Caco-2 (cell line): ENCODE data around the gene HERC4. TPM values are rescaled to one million over a fixed set of nuclear protein-coding genes. Genes with fewer than 3 reads are reported as not detected.

Source experiments
- BruUV-seq: library from RNA; stranded (reverse); fragments of 400-500 nt; replicated peaks from 2 replicates; lab custom pipeline; 2021; lab: Mats Ljungman, UMichigan
- CTCF ChIA-PET: fragments of 300-600 bp; sonication (Branson Sonifier 250); formaldehyde crosslinking; loops from one replicate; lab custom pipeline; 2022; ENCODE audit warnings: antibody characterized with exemption; lab: Charles Lee
- POLR2A ChIA-PET: fragments of 300-600 bp; sonication (Branson Sonifier 250); formaldehyde crosslinking; loops from one replicate; lab custom pipeline; 2022; ENCODE audit warnings: antibody characterized with exemption; lab: Charles Lee
- DNase-seq, 2 experiments: peaks; one replicate each; pipeline versions ENCODE4 v3.0.0 to v3.0.0-alpha.2; 2020 to 2022
- H3K27me3 ChIP-seq: replicated peaks from 2 replicates; pipeline ENCODE4 v1.6.0; 2011; ENCODE audit warnings: low read length; ENCODE audit not compliant: control insufficient read depth, insufficient read depth
- H3K36me3 ChIP-seq: 2 replicates; pipeline ENCODE4 v1.5.1; 2011; ENCODE audit warnings: low read length; ENCODE audit not compliant: control insufficient read depth, insufficient read depth
- H3K4me1 ChIP-seq: fragments of 250-450 bp; sonication (Bioruptor Pico); 2 replicates; pipeline ENCODE4 v1.5.1; 2020; ENCODE audit warnings: mild to moderate bottlenecking
- H3K4me3 ChIP-seq: 2 replicates; pipeline ENCODE4 v1.5.1; 2011; ENCODE audit warnings: low read depth, mild to moderate bottlenecking, control low read depth, low read length
- H3K9me3 ChIP-seq: fragments of 250-450 bp; sonication (Bioruptor Pico); 2 replicates; pipeline ENCODE4 v1.5.1; 2020; ENCODE audit warnings: mild to moderate bottlenecking, moderate library complexity
- H3K27ac Mint-ChIP-seq: one replicate; pipeline ENCODE4 v1.8.0; 2022; ENCODE audit warnings: mixed read lengths; ENCODE audit not compliant: unreplicated experiment
- H3K27me3 Mint-ChIP-seq: one replicate; pipeline ENCODE4 v1.8.0; 2022; ENCODE audit warnings: mixed read lengths; ENCODE audit not compliant: insufficient read depth, unreplicated experiment
- H3K36me3 Mint-ChIP-seq: one replicate; pipeline ENCODE4 v1.8.0; 2022; ENCODE audit warnings: mild to moderate bottlenecking, mixed read lengths; ENCODE audit not compliant: insufficient read depth, unreplicated experiment
- H3K4me1 Mint-ChIP-seq: one replicate; pipeline ENCODE4 v1.8.0; 2022; ENCODE audit warnings: low read depth, mixed read lengths; ENCODE audit not compliant: unreplicated experiment
- H3K4me3 Mint-ChIP-seq: one replicate; pipeline ENCODE4 v1.8.0; 2022; ENCODE audit warnings: mild to moderate bottlenecking, moderate library complexity, mixed read lengths; ENCODE audit not compliant: unreplicated experiment
- H3K9me3 Mint-ChIP-seq: one replicate; pipeline ENCODE4 v1.8.0; 2022; ENCODE audit warnings: mixed read lengths; ENCODE audit not compliant: unreplicated experiment
- CTCF ChIP-seq, 2 experiments: fragments of 200-600 bp in 1 of 2; IDR thresholded peaks; 1 replicate in 1 of 2; 2 replicates in 1 of 2; pipeline versions ENCODE4 v1.5.1 to v1.8.0; 2011 to 2022; ENCODE audit warnings: antibody characterized with exemption in 1 of 2, control low read depth in 1 of 2, inconsistent platforms in 1 of 2, low read depth in 1 of 2, low read length in 1 of 2, mild to moderate bottlenecking in 1 of 2, moderate library complexity in 1 of 2; ENCODE audit not compliant: insufficient read depth in 1 of 2, severe bottlenecking in 1 of 2, unreplicated experiment in 1 of 2
- intact Hi-C: fragments of 100-400 bp; cut with micrococcal nuclease; formaldehyde crosslinking; loops from one replicate; pipeline ENCODE4 v1.10.0; 2022; ENCODE audit not compliant: unreplicated experiment
- total RNA-seq: library from RNA; stranded (reverse); gene quantifications from 2 replicates; pipeline ENCODE4 v1.2.3, GENCODE V29; 2022

Gene HERC4
- total RNA-seq, 1 experiment from 2014 or later, result 59.4 TPM

GRCh38 chr10:68046642-68047041 is 28.4 kb downstream of the HERC4 start:
- ChIA-PET POLR2A (no interaction called here), CTCF (no interaction called here)
- Mint-ChIP-seq H3K27ac (no peak overlapping the region), H3K4me1 (peaks cover 16% of the 10 kb centered on the region), H3K27me3 (no peaks in the 10 kb centered on the region), H3K36me3 (peaks cover 9% of the 10 kb centered on the region), H3K9me3 (no peaks in the 10 kb centered on the region), H3K4me3 (no peak overlapping the region)
- Histone ChIP-seq H3K4me1 (no peaks in the 10 kb centered on the region), H3K9me3 (no peaks in the 10 kb centered on the region), H3K36me3 (no peaks in the 10 kb centered on the region), H3K4me3 (no peak overlapping the region), H3K27me3 (no peaks in the 10 kb centered on the region)
- intact Hi-C loops, result no loop called here
- BruUV-seq, result no TSS peak
- no peak for DNase-seq
- TF ChIP-seq CTCF (IDR thresholded peaks at IDR 0.05; ENCODE audit: insufficient read depth in 1 of 2, low read depth in 1 of 2, low read length in 1 of 2, severe bottlenecking in 1 of 2, unreplicated experiment in 1 of 2), result no peak

GRCh38 chr10:68043030-68043429 is 32.1 kb downstream of the HERC4 start:
- no TSS peak for BruUV-seq
- ChIA-PET POLR2A (no interaction called here), CTCF (no interaction called here)
- peaks cover 14% of the 10 kb centered on the region for H3K4me1 Mint-ChIP-seq
- H3K27ac Mint-ChIP-seq, result no peak overlapping the region
- no peaks in the 10 kb centered on the region for H3K36me3 ChIP-seq
- no peaks in the 10 kb centered on the region for H3K4me1 ChIP-seq
- intact Hi-C loops, result no loop called here
- TF ChIP-seq CTCF (IDR thresholded peaks at IDR 0.05; ENCODE audit: insufficient read depth in 1 of 2, low read depth in 1 of 2, low read length in 1 of 2, severe bottlenecking in 1 of 2, unreplicated experiment in 1 of 2), result no peak
- no peak overlapping the region for H3K4me3 Mint-ChIP-seq
- H3K27me3 ChIP-seq, result no peaks in the 10 kb centered on the region
- no peaks in the 10 kb centered on the region for H3K9me3 ChIP-seq
- H3K36me3 Mint-ChIP-seq, result peaks cover 6% of the 10 kb centered on the region
- no peak for DNase-seq
- H3K4me3 ChIP-seq, result no peak overlapping the region
- H3K27me3 Mint-ChIP-seq, result no peaks in the 10 kb centered on the region
- H3K9me3 Mint-ChIP-seq, result no peaks in the 10 kb centered on the region

- no peak for DNase-seq
- H3K36me3 Mint-ChIP-seq, result peaks cover 18% of the 10 kb centered on the region
- H3K4me1 Mint-ChIP-seq, result no peaks in the 10 kb centered on the region
- BruUV-seq, result no TSS peak
- no peak overlapping the region for H3K4me3 Mint-ChIP-seq
- Histone ChIP-seq H3K9me3 (no peaks in the 10 kb centered on the region), H3K4me3 (no peak overlapping the region), H3K27me3 (no peaks in the 10 kb centered on the region), H3K36me3 (peaks cover 1% of the 10 kb centered on the region; the same call in 1 of the 2 replicates), H3K4me1 (no peaks in the 10 kb centered on the region)
- ChIA-PET POLR2A (no interaction called here), CTCF (no interaction called here)
- H3K9me3 Mint-ChIP-seq, result no peaks in the 10 kb centered on the region
- intact Hi-C loops, result no loop called here
- no peaks in the 10 kb centered on the region for H3K27me3 Mint-ChIP-seq
- H3K27ac Mint-ChIP-seq, result no peak overlapping the region
- TF ChIP-seq CTCF (IDR thresholded peaks at IDR 0.05; ENCODE audit: insufficient read depth in 1 of 2, low read depth in 1 of 2, low read length in 1 of 2, severe bottlenecking in 1 of 2, unreplicated experiment in 1 of 2), result no peak
Observed at GRCh38 chr10:68032113-68032512, 43.0 kb downstream of the HERC4 start.
